ENCODE results near the gene KCNC4.

Gene KCNC4

GRCh38 chr1:110233861-110234260, 23.7 kb downstream of the KCNC4 start:
- no peak for ATAC-seq

GRCh38 chr1:110234691-110235090, 24.6 kb downstream of the KCNC4 start:
- no peak for ATAC-seq

GRCh38 chr1:110235181-110235833, 25.2 kb downstream of the KCNC4 start:
- no peak for ATAC-seq

GRCh38 chr1:110235834-110236682, 25.9 kb downstream of the KCNC4 start:
- peak; percentile 70 to 81 for ATAC-seq

- ATAC-seq, result no peak
Measured at GRCh38 chr1:110237386-110238152, 27.5 kb downstream of the KCNC4 start.

GRCh38 chr1:110239441-110240430, 29.6 kb downstream of the KCNC4 start:
- no peak for ATAC-seq

GRCh38 chr1:110240476-110241210, 30.5 kb downstream of the KCNC4 start:
- no peak for ATAC-seq

GRCh38 chr1:110241516-110241915, 31.4 kb downstream of the KCNC4 start:
- ATAC-seq, result no peak

- ATAC-seq, result no peak
Measured at GRCh38 chr1:110242062-110242461, 31.9 kb downstream of the KCNC4 start.

GRCh38 chr1:110242731-110243130, 32.6 kb downstream of the KCNC4 start:
- no peak for ATAC-seq

GRCh38 chr1:110243146-110243545, 33.0 kb downstream of the KCNC4 start:
- no peak for ATAC-seq

GRCh38 chr1:110243574-110243973, 33.5 kb downstream of the KCNC4 start:
- ATAC-seq, result peak; percentile 17 to 53

- ATAC-seq, result no peak
Measured at GRCh38 chr1:110245876-110246620, 35.9 kb downstream of the KCNC4 start.

GRCh38 chr1:110248746-110249145, 38.6 kb downstream of the KCNC4 start:
- ATAC-seq, result no peak

- no peak for ATAC-seq
Measured at GRCh38 chr1:110249256-110249655, 39.1 kb downstream of the KCNC4 start.

- ATAC-seq, result no peak
Measured at GRCh38 chr1:110250008-110250407, 39.9 kb downstream of the KCNC4 start.

GRCh38 chr1:110250749-110251148, 40.6 kb downstream of the KCNC4 start:
- ATAC-seq, result no peak

- no peak for ATAC-seq
Measured at GRCh38 chr1:110253213-110253612, 43.1 kb downstream of the KCNC4 start.

GRCh38 chr1:110254604-110255391, 44.7 kb downstream of the KCNC4 start:
- ATAC-seq, result no peak

GRCh38 chr1:110255392-110255787, 45.3 kb downstream of the KCNC4 start:
- no peak for ATAC-seq

Measured in activated CD4-positive, CD25-positive, alpha-beta regulatory T cell treated with anti-CD3 and anti-CD28 coated beads, Interleukin-2, amount 50 U/mL, for 24 hours (primary cell).